ENCODE measurements around the gene NCF2. TPM values are rescaled to one million over a fixed set of nuclear protein-coding genes. Genes with fewer than 3 reads are reported as not detected.

The NCF2 gene
- total and polyA plus RNA-seq, 4 donors, result 1.2 to 15.1 (median 7.5) TPM

DNA sequence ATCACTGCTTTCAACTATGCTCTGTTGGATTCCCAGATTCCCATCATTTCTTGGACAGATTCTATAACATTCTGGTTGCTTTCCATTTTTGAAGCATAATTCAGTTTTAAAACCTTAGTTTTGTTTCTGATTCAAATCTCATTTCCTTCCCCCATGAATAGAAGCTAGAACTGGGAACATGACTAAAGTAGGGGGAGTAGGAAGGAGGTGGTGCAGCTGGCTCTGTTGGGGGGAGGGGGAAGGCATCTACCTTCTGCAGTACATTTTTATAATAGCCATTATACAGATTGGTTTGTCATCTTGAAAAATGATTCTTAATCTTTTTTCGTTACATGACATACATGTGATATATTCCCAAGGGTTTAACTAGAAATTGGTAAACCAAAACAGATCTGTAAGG, 69.9 kb downstream of the NCF2 start:
- Histone ChIP-seq H3K27me3 (ENCODE audit: control insufficient read depth in 4 of 4, insufficient read depth in 4 of 4, low read length in 3 of 4) (no peaks in the 10 kb centered on the region), H3K27ac (ENCODE audit: low read depth in 1 of 2, low read length in 2 of 2) (no peak overlapping the region), H3K4me1 (ENCODE audit: control insufficient read depth in 4 of 4, insufficient read depth in 4 of 4, low read length in 3 of 4) (no peaks in the 10 kb centered on the region), H3K4me3 (ENCODE audit: low read depth in 1 of 3, low read length in 3 of 3) (no peak overlapping the region), H3K36me3 (ENCODE audit: control insufficient read depth in 4 of 4, insufficient read depth in 3 of 4, low read depth in 1 of 4, low read length in 3 of 4) (peaks cover 2 to 26% (median 17%) of the 10 kb centered on the region in 4 donors), H3K9ac (ENCODE audit: low read depth in 1 of 2, low read length in 2 of 2) (no peak overlapping the region), H3K9me3 (ENCODE audit: control insufficient read depth in 4 of 4, low read length in 3 of 4) (no peaks in the 10 kb centered on the region)
- 92% methylated on average over 1 of the region's 1 CpG for whole genome bisulfite sequencing
- DNase-seq (ENCODE audit: low spot score), result no peak
- TF ChIP-seq NR2F2 (IDR thresholded peaks at IDR 0.05) (no peak), GABPA (IDR thresholded peaks at IDR 0.05 in 1 of 2, conservative IDR thresholded peaks at IDR 0.05 in 1 of 2) (no peak), TAF1 (conservative IDR thresholded peaks at IDR 0.05) (no peak)

DNA sequence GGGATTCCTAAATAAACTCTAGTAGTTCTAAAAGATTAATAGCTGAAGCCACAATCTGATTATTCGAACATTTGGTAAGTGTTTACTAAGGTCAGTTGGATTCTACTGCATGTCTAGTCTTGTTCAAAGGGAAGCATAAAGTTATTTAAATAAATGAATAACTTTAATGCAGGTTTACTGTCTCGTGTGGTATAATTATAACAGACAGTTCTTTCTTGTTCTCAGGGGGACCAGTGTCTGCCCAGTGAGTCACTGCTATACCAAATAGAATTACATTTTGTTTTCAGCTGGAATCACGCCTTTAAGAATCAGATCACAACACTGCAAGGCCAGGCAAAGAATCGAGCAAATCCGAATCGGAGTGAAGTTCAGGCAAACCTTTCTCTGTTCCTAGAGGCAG, 72.9 kb downstream of the NCF2 start:
- no peak for DNase-seq (ENCODE audit: low spot score)

More for the DNA sequence above, 72.9 kb downstream of the NCF2 start:
- TF ChIP-seq, protein P1, sequence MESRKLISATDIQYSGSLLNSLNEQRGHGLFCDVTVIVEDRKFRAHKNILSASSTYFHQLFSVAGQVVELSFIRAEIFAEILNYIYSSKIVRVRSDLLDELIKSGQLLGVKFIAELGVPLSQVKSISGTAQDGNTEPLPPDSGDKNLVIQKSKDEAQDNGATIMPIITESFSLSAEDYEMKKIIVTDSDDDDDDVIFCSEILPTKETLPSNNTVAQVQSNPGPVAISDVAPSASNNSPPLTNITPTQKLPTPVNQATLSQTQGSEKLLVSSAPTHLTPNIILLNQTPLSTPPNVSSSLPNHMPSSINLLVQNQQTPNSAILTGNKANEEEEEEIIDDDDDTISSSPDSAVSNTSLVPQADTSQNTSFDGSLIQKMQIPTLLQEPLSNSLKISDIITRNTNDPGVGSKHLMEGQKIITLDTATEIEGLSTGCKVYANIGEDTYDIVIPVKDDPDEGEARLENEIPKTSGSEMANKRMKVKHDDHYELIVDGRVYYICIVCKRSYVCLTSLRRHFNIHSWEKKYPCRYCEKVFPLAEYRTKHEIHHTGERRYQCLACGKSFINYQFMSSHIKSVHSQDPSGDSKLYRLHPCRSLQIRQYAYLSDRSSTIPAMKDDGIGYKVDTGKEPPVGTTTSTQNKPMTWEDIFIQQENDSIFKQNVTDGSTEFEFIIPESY (IDR thresholded peaks at IDR 0.05), result no peak
- TF ChIP-seq YY1 (IDR thresholded peaks at IDR 0.05), result no peak
- TF ChIP-seq, protein P2, sequence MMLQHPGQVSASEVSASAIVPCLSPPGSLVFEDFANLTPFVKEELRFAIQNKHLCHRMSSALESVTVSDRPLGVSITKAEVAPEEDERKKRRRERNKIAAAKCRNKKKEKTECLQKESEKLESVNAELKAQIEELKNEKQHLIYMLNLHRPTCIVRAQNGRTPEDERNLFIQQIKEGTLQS (IDR thresholded peaks at IDR 0.05), result no peak
- no peak for TF ChIP-seq FOXA1 (IDR thresholded peaks at IDR 0.05)
- TF ChIP-seq FOXA2 (IDR thresholded peaks at IDR 0.05), result no peak
- TF ChIP-seq, protein P3, sequence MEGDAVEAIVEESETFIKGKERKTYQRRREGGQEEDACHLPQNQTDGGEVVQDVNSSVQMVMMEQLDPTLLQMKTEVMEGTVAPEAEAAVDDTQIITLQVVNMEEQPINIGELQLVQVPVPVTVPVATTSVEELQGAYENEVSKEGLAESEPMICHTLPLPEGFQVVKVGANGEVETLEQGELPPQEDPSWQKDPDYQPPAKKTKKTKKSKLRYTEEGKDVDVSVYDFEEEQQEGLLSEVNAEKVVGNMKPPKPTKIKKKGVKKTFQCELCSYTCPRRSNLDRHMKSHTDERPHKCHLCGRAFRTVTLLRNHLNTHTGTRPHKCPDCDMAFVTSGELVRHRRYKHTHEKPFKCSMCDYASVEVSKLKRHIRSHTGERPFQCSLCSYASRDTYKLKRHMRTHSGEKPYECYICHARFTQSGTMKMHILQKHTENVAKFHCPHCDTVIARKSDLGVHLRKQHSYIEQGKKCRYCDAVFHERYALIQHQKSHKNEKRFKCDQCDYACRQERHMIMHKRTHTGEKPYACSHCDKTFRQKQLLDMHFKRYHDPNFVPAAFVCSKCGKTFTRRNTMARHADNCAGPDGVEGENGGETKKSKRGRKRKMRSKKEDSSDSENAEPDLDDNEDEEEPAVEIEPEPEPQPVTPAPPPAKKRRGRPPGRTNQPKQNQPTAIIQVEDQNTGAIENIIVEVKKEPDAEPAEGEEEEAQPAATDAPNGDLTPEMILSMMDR (IDR thresholded peaks at IDR 0.05; ENCODE audit: low read depth, low read length, missing input control), result no peak
- TF ChIP-seq HNF4A (conservative IDR thresholded peaks at IDR 0.05), result no peak
- TF ChIP-seq HNF4G (IDR thresholded peaks at IDR 0.05), result no peak
- TF ChIP-seq NR2F2 (IDR thresholded peaks at IDR 0.05), result no peak
- TF ChIP-seq, protein P4, sequence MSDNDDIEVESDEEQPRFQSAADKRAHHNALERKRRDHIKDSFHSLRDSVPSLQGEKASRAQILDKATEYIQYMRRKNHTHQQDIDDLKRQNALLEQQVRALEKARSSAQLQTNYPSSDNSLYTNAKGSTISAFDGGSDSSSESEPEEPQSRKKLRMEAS (IDR thresholded peaks at IDR 0.05), result no peak
- no peak for TF ChIP-seq GABPA (IDR thresholded peaks at IDR 0.05 in 1 of 2, conservative IDR thresholded peaks at IDR 0.05 in 1 of 2)
- TF ChIP-seq TAF1 (conservative IDR thresholded peaks at IDR 0.05), result no peak
- TF ChIP-seq RAD21 (IDR thresholded peaks at IDR 0.05), result no peak
- TF ChIP-seq, protein P5, sequence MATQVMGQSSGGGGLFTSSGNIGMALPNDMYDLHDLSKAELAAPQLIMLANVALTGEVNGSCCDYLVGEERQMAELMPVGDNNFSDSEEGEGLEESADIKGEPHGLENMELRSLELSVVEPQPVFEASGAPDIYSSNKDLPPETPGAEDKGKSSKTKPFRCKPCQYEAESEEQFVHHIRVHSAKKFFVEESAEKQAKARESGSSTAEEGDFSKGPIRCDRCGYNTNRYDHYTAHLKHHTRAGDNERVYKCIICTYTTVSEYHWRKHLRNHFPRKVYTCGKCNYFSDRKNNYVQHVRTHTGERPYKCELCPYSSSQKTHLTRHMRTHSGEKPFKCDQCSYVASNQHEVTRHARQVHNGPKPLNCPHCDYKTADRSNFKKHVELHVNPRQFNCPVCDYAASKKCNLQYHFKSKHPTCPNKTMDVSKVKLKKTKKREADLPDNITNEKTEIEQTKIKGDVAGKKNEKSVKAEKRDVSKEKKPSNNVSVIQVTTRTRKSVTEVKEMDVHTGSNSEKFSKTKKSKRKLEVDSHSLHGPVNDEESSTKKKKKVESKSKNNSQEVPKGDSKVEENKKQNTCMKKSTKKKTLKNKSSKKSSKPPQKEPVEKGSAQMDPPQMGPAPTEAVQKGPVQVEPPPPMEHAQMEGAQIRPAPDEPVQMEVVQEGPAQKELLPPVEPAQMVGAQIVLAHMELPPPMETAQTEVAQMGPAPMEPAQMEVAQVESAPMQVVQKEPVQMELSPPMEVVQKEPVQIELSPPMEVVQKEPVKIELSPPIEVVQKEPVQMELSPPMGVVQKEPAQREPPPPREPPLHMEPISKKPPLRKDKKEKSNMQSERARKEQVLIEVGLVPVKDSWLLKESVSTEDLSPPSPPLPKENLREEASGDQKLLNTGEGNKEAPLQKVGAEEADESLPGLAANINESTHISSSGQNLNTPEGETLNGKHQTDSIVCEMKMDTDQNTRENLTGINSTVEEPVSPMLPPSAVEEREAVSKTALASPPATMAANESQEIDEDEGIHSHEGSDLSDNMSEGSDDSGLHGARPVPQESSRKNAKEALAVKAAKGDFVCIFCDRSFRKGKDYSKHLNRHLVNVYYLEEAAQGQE (IDR thresholded peaks at IDR 0.05), result no peak
- no peak for TF ChIP-seq EGR1 (IDR thresholded peaks at IDR 0.05; ENCODE audit: low read depth in 2 of 2)
- TF ChIP-seq SP1 (IDR thresholded peaks at IDR 0.05), result no peak
- no peak for TF ChIP-seq JUND (IDR thresholded peaks at IDR 0.05)
- no peak for TF ChIP-seq RXRA (IDR thresholded peaks at IDR 0.05)
- Histone ChIP-seq H3K9me3 (ENCODE audit: control insufficient read depth in 4 of 4, low read length in 3 of 4) (no peaks in the 10 kb centered on the region), H3K27ac (ENCODE audit: low read depth in 1 of 2, low read length in 2 of 2) (no peak overlapping the region), H3K4me1 (ENCODE audit: control insufficient read depth in 4 of 4, insufficient read depth in 4 of 4, low read length in 3 of 4) (peaks cover 0 to 1% (median 0%) of the 10 kb centered on the region in 4 donors), H3K4me3 (ENCODE audit: low read depth in 1 of 3, low read length in 3 of 3) (no peak overlapping the region), H3K36me3 (ENCODE audit: control insufficient read depth in 4 of 4, insufficient read depth in 3 of 4, low read depth in 1 of 4, low read length in 3 of 4) (peaks cover 3 to 21% (median 13%) of the 10 kb centered on the region in 4 donors), H3K9ac (ENCODE audit: low read depth in 1 of 2, low read length in 2 of 2) (no peak overlapping the region), H3K27me3 (ENCODE audit: control insufficient read depth in 4 of 4, insufficient read depth in 4 of 4, low read length in 3 of 4) (no peaks in the 10 kb centered on the region)
- WGBS, result 87% methylated on average over 6 of the region's 6 CpGs
